GM12878 (cell line): ENCODE measurements around the gene ARHGEF1. TPM values are rescaled to one million over a fixed set of nuclear protein-coding genes. Genes with fewer than 3 reads are reported as not detected.
A peak's percentile ranks its signal among the peaks of the same experiment; 100 is the strongest.

Experiments used
- ATAC-seq: fragments of 200-7000 bp; cut with Tn5 transposase; 3 replicates; pipeline ENCODE4 v1.9.1; 2020; ENCODE audit warnings: mild to moderate bottlenecking, moderate library complexity
- BruUV-seq: library from RNA; stranded (reverse); fragments of 400-500 nt; replicated peaks from 2 replicates; lab custom pipeline; 2021; lab: Mats Ljungman, UMichigan
- CTCF ChIA-PET: fragments of 300-600 bp; sonication (Branson Sonifier 250); formaldehyde crosslinking; extraction: SDS; loops from one replicate; lab custom pipeline; 2021; ENCODE audit warnings: inconsistent platforms; lab: Yijun Ruan, JAX
- POLR2A ChIA-PET: fragments of 350-600 bp; formaldehyde crosslinking; extraction: SDS; loops from one replicate; lab custom pipeline; 2021; ENCODE audit warnings: inconsistent platforms; lab: Charles Lee
- RAD21 ChIA-PET: fragments of 300-600 bp; sonication (Branson Sonifier 250); formaldehyde crosslinking; loops from one replicate; lab custom pipeline; 2023; ENCODE audit warnings: antibody characterized with exemption; ENCODE audit not compliant: unreplicated experiment; lab: Charles Lee
- SMC1A ChIA-PET: fragments of 300-600 bp; sonication (Branson Sonifier 250); formaldehyde crosslinking; loops from one replicate; lab custom pipeline; 2023; ENCODE audit not compliant: unreplicated experiment, uncharacterized antibody; lab: Charles Lee
- DNase-seq: peaks from one replicate; pipeline ENCODE4 v3.0.0-alpha.2; 2011; ENCODE audit warnings: low read depth, low spot score
- FAIRE-seq: peaks from 3 replicates; lab custom pipeline; 2011; peaks lifted over from hg19 to GRCh38; lab: Jason Lieb, UNC
- H2AFZ ChIP-seq: 2 replicates; pipeline ENCODE4 v1.6.0; 2011; ENCODE audit warnings: low read depth, low read length, control low read depth; ENCODE audit not compliant: control insufficient read depth
- H3K27ac ChIP-seq: 2 replicates; pipeline ENCODE4 v1.5.1; 2011; ENCODE audit warnings: control low read depth; ENCODE audit not compliant: control insufficient read depth, insufficient read depth
- H3K27me3 ChIP-seq, 2 experiments: replicated peaks in 1 of 2; 2 replicates each; pipeline versions ENCODE4 v1.6.0 to v1.6.1; 2011; ENCODE audit warnings: low read length in 1 of 2; ENCODE audit not compliant: control insufficient read depth in 2 of 2, insufficient read depth in 2 of 2
- H3K36me3 ChIP-seq, 2 experiments: 2 replicates each; pipeline ENCODE4 v1.5.1; 2011; ENCODE audit warnings: low read length in 1 of 2; ENCODE audit not compliant: control insufficient read depth in 2 of 2, insufficient read depth in 2 of 2
- H3K4me1 ChIP-seq: 2 replicates; pipeline ENCODE4 v1.6.1; 2011; ENCODE audit warnings: mild to moderate bottlenecking, low read length, moderate library complexity, mixed read lengths; ENCODE audit not compliant: control insufficient read depth, insufficient read depth
- H3K4me2 ChIP-seq: 2 replicates; pipeline ENCODE4 v1.6.0; 2011; ENCODE audit warnings: control low read depth; ENCODE audit not compliant: control insufficient read depth, insufficient read depth
- H3K4me3 ChIP-seq: fragments of 200-600 bp; sonication (generic); 2 replicates; pipeline ENCODE4 v1.5.1; 2016
- H3K79me2 ChIP-seq: 2 replicates; pipeline ENCODE4 v1.6.0; 2011; ENCODE audit warnings: low read length; ENCODE audit not compliant: control insufficient read depth, insufficient read depth
- H3K9ac ChIP-seq: 2 replicates; pipeline ENCODE4 v1.8.0; 2011; ENCODE audit warnings: low read length, control low read depth, mixed read lengths; ENCODE audit not compliant: control insufficient read depth, insufficient read depth
- H3K9me3 ChIP-seq: replicated peaks from 3 replicates; pipeline ENCODE4 v1.5.1; 2011; ENCODE audit warnings: mild to moderate bottlenecking, low read length; ENCODE audit not compliant: control insufficient read depth, insufficient read depth
- H4K20me1 ChIP-seq: 2 replicates; pipeline ENCODE4 v1.6.0; 2011; ENCODE audit not compliant: control insufficient read depth, insufficient read depth
- CHD1 ChIP-seq: IDR thresholded peaks from 2 replicates; pipeline ENCODE4 v1.6.1; 2012; ENCODE audit warnings: low read depth, low read length, improper control_type of control experiment
- PML ChIP-seq: IDR thresholded peaks from 2 replicates; pipeline ENCODE4 v1.6.1; 2012; ENCODE audit warnings: low read length, inconsistent platforms
- SMAD1 ChIP-seq: fragments of 450-650 bp; IDR thresholded peaks from 2 replicates; pipeline ENCODE4 v1.6.1; 2018; ENCODE audit warnings: mild to moderate bottlenecking, low read depth; ENCODE audit not compliant: partially characterized antibody
- TCF12 ChIP-seq: IDR thresholded peaks from 2 replicates; pipeline ENCODE4 v1.6.1; 2011; ENCODE audit warnings: low read depth, mild to moderate bottlenecking, low read length
- WGBS: methylation state at CpG from one replicate; pipeline ENCODE4 v1.1.6; 2016; ENCODE audit warnings: low lambda C conversion rate; ENCODE audit not compliant: insufficient replicate concordance, insufficient coverage; ENCODE audit errors: missing lambda C conversion rate; 5-methylcytosine and 5-hydroxymethylcytosine counted together
- in situ Hi-C: fragments of 300-500 bp; cut with MboI; formaldehyde crosslinking; loops from 9 replicates; pipeline ENCODE4 v1.14.3; 2018; ENCODE audit warnings: mixed read lengths
- intact Hi-C: fragments of 100-400 bp; cut with micrococcal nuclease; formaldehyde crosslinking; loops from one replicate; pipeline ENCODE4 v1.14.2; 2022; ENCODE audit not compliant: unreplicated experiment
- polyA plus RNA-seq, 11 experiments: library from polyadenylated mRNA; depleted of rRNA in 4 of 11; unstranded in 6 of 11; stranded (reverse) in 5 of 11; fragments of >200 nt; fragmentation: Nextera tagmentation in 4 of 11; fragmentation: Illumina TruSeq in 1 of 11; extraction: Ambion mirVana in 4 of 11; extraction: Trizol in 1 of 11; gene quantifications; 1 replicate in 1 of 11; 2 replicates in 10 of 11; pipeline versions ENCODE4 v1.2.1 to v1.2.3, GENCODE V29; 2011 to 2016; ENCODE audit warnings: inconsistent platforms in 2 of 11, missing spikeins in 2 of 11, low read depth in 1 of 11
- total RNA-seq, 4 experiments: library from RNA; depleted of rRNA in 3 of 4; stranded (reverse); fragments of >200 nt in 3 of 4; fragmentation: Illumina TruSeq in 1 of 4; extraction: Trizol in 1 of 4; gene quantifications; 2 replicates each; pipeline versions ENCODE4 v1.2.1 to v1.2.3, GENCODE V29; 2013 to 2021
- TF ChIP-seq, protein P1 (sequence below): fragments of 450-650 bp; IDR thresholded peaks from 2 replicates; pipeline ENCODE4 v1.6.1; 2016; ENCODE audit warnings: mild to moderate bottlenecking
- TF ChIP-seq, protein P2 (sequence below): IDR thresholded peaks from 2 replicates; pipeline ENCODE4 v1.6.1; 2012; ENCODE audit warnings: mild to moderate bottlenecking, low read depth, low read length
- TF ChIP-seq, protein P3 (sequence below): fragments of 450-650 bp; IDR thresholded peaks from 2 replicates; pipeline ENCODE4 v1.6.1; 2017; ENCODE audit warnings: mild to moderate bottlenecking

Gene ARHGEF1
- total and polyA plus RNA-seq, 10 of the 15 experiments (the other 5 are each of a cell fraction or from before 2014, with no cell fraction given): 1.2 to 207 (median 53.9) TPM

DNA sequence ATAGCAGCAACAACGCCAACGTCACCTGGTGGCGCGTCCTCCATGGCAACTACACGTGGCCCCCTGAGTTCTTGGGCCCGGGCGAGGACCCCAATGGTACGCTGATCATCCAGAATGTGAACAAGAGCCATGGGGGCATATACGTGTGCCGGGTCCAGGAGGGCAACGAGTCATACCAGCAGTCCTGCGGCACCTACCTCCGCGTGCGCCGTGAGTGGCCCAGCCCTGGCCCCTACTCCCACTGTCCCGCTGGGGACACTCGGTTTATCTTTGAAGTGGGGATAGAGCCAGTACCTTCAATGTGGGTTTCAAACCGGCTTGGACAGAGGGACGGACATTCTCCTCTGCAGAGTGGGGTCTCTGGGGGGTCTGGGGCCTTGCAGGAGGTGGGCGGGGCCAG, 3.9 kb upstream of the ARHGEF1 start:
- no peak overlapping the region for H3K27ac ChIP-seq
- in situ Hi-C loops: no loop called here
- no peaks in the 10 kb centered on the region for H4K20me1 ChIP-seq
- H3K36me3 ChIP-seq: peaks cover 3 to 4% of the 10 kb centered on the region in 2 experiments; a peak in 3 of 4 replicates
- no peaks in the 10 kb centered on the region for H3K27me3 ChIP-seq
- RAD21 ChIA-PET: no interaction called here
- no peak for ATAC-seq
- no TSS peak for BruUV-seq
- TF ChIP-seq PML (no peak), TCF12 (no peak), CHD1 (no peak), SMAD1 (no peak)
- TF ChIP-seq, protein P1, sequence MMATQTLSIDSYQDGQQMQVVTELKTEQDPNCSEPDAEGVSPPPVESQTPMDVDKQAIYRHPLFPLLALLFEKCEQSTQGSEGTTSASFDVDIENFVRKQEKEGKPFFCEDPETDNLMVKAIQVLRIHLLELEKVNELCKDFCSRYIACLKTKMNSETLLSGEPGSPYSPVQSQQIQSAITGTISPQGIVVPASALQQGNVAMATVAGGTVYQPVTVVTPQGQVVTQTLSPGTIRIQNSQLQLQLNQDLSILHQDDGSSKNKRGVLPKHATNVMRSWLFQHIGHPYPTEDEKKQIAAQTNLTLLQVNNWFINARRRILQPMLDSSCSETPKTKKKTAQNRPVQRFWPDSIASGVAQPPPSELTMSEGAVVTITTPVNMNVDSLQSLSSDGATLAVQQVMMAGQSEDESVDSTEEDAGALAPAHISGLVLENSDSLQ: no peak
- TF ChIP-seq, protein P2, sequence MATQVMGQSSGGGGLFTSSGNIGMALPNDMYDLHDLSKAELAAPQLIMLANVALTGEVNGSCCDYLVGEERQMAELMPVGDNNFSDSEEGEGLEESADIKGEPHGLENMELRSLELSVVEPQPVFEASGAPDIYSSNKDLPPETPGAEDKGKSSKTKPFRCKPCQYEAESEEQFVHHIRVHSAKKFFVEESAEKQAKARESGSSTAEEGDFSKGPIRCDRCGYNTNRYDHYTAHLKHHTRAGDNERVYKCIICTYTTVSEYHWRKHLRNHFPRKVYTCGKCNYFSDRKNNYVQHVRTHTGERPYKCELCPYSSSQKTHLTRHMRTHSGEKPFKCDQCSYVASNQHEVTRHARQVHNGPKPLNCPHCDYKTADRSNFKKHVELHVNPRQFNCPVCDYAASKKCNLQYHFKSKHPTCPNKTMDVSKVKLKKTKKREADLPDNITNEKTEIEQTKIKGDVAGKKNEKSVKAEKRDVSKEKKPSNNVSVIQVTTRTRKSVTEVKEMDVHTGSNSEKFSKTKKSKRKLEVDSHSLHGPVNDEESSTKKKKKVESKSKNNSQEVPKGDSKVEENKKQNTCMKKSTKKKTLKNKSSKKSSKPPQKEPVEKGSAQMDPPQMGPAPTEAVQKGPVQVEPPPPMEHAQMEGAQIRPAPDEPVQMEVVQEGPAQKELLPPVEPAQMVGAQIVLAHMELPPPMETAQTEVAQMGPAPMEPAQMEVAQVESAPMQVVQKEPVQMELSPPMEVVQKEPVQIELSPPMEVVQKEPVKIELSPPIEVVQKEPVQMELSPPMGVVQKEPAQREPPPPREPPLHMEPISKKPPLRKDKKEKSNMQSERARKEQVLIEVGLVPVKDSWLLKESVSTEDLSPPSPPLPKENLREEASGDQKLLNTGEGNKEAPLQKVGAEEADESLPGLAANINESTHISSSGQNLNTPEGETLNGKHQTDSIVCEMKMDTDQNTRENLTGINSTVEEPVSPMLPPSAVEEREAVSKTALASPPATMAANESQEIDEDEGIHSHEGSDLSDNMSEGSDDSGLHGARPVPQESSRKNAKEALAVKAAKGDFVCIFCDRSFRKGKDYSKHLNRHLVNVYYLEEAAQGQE: no peak
- TF ChIP-seq, protein P3, sequence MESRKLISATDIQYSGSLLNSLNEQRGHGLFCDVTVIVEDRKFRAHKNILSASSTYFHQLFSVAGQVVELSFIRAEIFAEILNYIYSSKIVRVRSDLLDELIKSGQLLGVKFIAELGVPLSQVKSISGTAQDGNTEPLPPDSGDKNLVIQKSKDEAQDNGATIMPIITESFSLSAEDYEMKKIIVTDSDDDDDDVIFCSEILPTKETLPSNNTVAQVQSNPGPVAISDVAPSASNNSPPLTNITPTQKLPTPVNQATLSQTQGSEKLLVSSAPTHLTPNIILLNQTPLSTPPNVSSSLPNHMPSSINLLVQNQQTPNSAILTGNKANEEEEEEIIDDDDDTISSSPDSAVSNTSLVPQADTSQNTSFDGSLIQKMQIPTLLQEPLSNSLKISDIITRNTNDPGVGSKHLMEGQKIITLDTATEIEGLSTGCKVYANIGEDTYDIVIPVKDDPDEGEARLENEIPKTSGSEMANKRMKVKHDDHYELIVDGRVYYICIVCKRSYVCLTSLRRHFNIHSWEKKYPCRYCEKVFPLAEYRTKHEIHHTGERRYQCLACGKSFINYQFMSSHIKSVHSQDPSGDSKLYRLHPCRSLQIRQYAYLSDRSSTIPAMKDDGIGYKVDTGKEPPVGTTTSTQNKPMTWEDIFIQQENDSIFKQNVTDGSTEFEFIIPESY: 0 out of 2 replicates have a peak, but pooled peaks have one; percentile 12
- peaks cover 30% of the 10 kb centered on the region for H3K4me1 ChIP-seq
- CTCF ChIA-PET: interaction anchor here (9.0 kb wide), 1 partner anchor 8 kb away, joined by 136 read pairs; the partner anchor contains the start of gene ARHGEF1
- SMC1A ChIA-PET: interaction anchor here (4.6 kb wide), 1 partner anchor 7 kb away, joined by 37 read pairs; no protein-coding TSS in a partner anchor
- no peak overlapping the region for H2AFZ ChIP-seq
- peak overlapping the region; percentile 83 for H3K9ac ChIP-seq
- H3K4me3 ChIP-seq: peak overlapping the region; percentile 85
- POLR2A ChIA-PET: no interaction called here
- no peaks in the 10 kb centered on the region for H3K9me3 ChIP-seq
- no peak for FAIRE-seq
- peaks cover 51% of the 10 kb centered on the region for H3K79me2 ChIP-seq
- DNase-seq: no peak
- intact Hi-C loops: no loop called here
- peak overlapping the region; percentile 97 for H3K4me2 ChIP-seq
- 65% methylated on average over 21 of the region's 21 CpGs for WGBS
